Ishikawa (cell line): Measurements from ENCODE around the gene MYO5B.

Experiments used
- CEBPB ChIP-seq: IDR thresholded peaks from 2 replicates; pipeline ENCODE4 v1.6.1; 2012
- CREB1 ChIP-seq: IDR thresholded peaks from 2 replicates; pipeline ENCODE4 v1.6.1; 2012; ENCODE audit warnings: low read depth
- EGR1 ChIP-seq: IDR thresholded peaks from 2 replicates; pipeline ENCODE4 v1.6.1; 2012
- EP300 ChIP-seq: IDR thresholded peaks from 2 replicates; pipeline ENCODE4 v1.6.1; 2012; ENCODE audit warnings: borderline replicate concordance
- FOXM1 ChIP-seq: IDR thresholded peaks from 2 replicates; pipeline ENCODE4 v1.6.1; 2012; ENCODE audit warnings: low read depth, borderline replicate concordance
- MAX ChIP-seq: IDR thresholded peaks from 2 replicates; pipeline ENCODE4 v1.6.1; 2012
- NFIC ChIP-seq: IDR thresholded peaks from 2 replicates; pipeline ENCODE4 v1.6.1; 2012
- RAD21 ChIP-seq: IDR thresholded peaks from 2 replicates; pipeline ENCODE4 v1.6.1; 2012; ENCODE audit warnings: low read depth
- REST ChIP-seq: IDR thresholded peaks from 2 replicates; pipeline ENCODE4 v1.6.1; 2012; ENCODE audit warnings: low read depth, mild to moderate bottlenecking
- TAF1 ChIP-seq: IDR thresholded peaks from 2 replicates; pipeline ENCODE4 v1.6.1; 2012; ENCODE audit warnings: low read depth, mild to moderate bottlenecking
- TCF12 ChIP-seq: IDR thresholded peaks from 2 replicates; pipeline ENCODE4 v1.6.1; 2012; ENCODE audit warnings: low read depth
- TEAD4 ChIP-seq: IDR thresholded peaks from 2 replicates; pipeline ENCODE4 v1.6.1; 2012
- USF1 ChIP-seq: IDR thresholded peaks from 2 replicates; pipeline ENCODE4 v1.6.1; 2012
- YY1 ChIP-seq: IDR thresholded peaks from 2 replicates; pipeline ENCODE4 v1.6.1; 2012; ENCODE audit warnings: low read depth
- ZBTB7A ChIP-seq: IDR thresholded peaks from 2 replicates; pipeline ENCODE4 v1.6.1; 2012; ENCODE audit warnings: low read depth

MYO5B gene

GRCh38 chr18:49913221-49913620 lies 281.7 kb downstream of the MYO5B start:
- TF ChIP-seq NFIC (no peak), REST (no peak), CREB1 (no peak), CEBPB (no peak)

- no peak for TF ChIP-seq EP300
- no peak for TF ChIP-seq EGR1
- no peak for TF ChIP-seq TCF12
- no peak for TF ChIP-seq MAX
- no peak for TF ChIP-seq YY1
- TF ChIP-seq CREB1, result no peak
- no peak for TF ChIP-seq REST
- no peak for TF ChIP-seq RAD21
- TF ChIP-seq USF1, result no peak
- TF ChIP-seq TAF1, result no peak
- no peak for TF ChIP-seq CEBPB
Measured at GRCh38 chr18:49911427-49911826, 283.5 kb downstream of the MYO5B start.

DNA sequence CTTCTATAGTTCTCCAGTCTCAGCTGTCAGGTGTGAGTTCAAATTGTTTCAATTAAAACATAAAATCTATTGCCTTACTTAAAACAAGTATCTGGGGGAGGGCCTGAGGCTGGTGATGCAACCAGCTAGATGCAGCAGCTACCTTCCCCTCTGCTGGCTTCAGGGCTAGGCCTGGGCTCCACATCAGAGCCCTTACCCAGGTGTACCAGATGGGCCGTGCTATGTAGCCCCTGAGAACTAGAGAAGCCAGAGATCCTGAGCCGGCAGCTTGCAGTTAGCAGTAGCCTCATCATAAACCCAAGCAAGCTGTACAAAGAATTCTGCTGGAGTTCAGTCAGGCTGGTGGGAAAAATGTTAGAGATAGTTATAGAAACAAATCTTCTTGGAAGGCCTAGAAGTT lies 284.0 kb downstream of the MYO5B start:
- TF ChIP-seq ZBTB7A (no peak), TCF12 (no peak), EP300 (no peak), MAX (no peak), REST (no peak), YY1 (no peak), CREB1 (no peak), TAF1 (no peak), RAD21 (no peak), FOXM1 (no peak), CEBPB (no peak), TEAD4 (no peak), EGR1 (no peak), NFIC (no peak)

DNA sequence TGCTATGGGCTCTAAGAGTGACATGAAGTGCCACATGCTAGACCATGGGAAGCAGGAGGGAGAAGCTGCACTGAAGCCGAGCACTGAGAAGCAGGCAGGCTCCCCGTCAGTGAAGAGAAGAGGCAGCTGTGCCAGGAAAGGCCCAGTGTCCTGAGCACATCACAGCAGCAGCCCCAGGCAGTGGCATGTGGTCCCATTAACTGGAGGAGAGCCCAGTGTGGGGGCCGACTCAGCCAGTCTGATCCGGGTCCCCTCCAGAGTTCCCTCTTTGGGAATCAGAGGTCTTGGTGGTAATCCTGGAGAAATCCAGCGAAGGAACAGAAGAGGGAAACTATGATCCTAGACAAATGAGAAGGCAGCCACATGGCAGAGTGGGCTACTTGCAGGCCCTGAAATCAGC lies 284.9 kb downstream of the MYO5B start:
- no peak for TF ChIP-seq TAF1
- no peak for TF ChIP-seq RAD21

DNA sequence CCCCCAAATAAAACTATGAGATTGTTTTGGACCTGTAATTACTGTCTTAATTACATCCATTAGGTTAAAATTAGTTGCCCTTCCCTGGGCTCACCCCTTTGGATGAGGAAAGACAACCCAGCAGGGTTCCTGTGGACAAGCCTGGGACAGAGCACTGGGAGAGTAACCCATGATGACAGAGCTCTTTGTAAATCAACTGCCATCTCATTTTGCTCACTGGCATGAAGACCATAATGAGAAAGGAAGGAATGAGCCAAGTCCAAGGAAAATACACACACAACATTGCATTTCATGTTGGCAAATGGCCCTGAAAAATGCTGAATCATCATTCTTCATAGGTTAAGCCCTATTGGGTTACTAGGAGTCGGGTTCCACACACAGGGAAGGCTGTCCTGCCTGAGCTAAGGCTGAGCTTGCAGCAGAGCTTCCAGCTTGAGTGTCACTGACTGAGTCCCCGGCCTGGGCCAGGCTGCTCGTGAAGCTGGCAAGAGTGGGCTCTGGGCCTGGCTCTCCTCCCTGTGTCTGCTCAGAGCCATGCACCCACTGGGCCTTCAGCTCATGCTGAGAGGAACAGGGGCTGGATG lies 287.5 kb downstream of the MYO5B start:
- TF ChIP-seq YY1 (no peak), MAX (no peak), TEAD4 (no peak), REST (no peak), FOXM1 (no peak), TAF1 (no peak), CREB1 (no peak), CEBPB (no peak), EGR1 (no peak), ZBTB7A (no peak), NFIC (no peak), EP300 (no peak)
